GM21381 (cell line): ENCODE data around the gene IZUMO1.
"Not testable (repeated sequence)": the region's sequence is repeated elsewhere in the genome, so short reads cannot be mapped to it uniquely, and the experiment has no call there.

Experiments used
- ATAC-seq: cut with Tn5 transposase; IDR thresholded peaks from one replicate; pipeline ENCODE4 v1.9.1; 2021; ENCODE audit warnings: mild to moderate bottlenecking, moderate library complexity; ENCODE audit not compliant: unreplicated experiment

IZUMO1 gene

DNA sequence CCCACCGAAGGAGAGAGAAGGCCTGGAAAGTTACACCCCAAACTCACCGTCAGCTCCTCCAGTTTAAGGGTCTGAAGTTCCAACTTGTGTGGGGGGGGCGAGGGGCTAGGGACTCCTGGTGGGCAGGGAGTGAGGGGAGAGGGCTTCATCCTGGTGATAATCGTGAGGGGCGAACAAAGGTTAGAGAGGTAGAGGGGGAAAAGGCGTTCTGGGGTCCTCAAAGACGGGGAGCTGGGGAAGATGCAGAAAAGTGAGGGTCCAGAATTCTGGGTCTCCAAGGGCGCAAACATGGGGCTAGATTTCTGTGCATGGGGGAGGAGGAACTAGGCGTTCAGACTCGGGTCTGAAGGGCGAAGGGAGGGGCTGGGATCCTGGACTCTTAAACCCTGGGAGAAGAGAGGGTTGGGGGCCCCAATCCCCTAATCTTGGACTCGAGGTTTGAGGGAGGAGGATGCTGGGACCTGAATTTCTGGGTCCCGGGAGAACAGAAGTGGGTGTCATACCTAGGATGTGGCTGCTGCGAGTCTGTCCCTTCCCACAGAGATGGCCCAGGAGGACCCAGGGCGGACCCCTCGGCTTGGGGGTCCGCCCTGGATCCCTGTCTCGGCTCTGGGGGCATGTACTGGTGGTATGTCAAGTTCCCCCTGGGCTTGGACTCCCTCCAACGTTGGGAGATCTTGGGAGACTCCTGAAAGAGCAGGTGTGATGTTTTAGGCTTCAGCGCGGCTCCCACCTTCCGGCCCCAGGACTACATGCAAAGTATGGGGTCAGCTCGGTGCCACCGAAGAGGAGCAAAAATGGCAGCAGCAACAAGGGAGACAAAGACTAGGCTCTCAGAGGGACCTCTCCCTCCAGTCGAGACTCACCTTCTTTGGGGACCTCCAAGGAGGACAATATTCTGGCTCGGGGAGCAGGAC is 31.7 kb downstream of the IZUMO1 start:
- no peak for ATAC-seq

DNA sequence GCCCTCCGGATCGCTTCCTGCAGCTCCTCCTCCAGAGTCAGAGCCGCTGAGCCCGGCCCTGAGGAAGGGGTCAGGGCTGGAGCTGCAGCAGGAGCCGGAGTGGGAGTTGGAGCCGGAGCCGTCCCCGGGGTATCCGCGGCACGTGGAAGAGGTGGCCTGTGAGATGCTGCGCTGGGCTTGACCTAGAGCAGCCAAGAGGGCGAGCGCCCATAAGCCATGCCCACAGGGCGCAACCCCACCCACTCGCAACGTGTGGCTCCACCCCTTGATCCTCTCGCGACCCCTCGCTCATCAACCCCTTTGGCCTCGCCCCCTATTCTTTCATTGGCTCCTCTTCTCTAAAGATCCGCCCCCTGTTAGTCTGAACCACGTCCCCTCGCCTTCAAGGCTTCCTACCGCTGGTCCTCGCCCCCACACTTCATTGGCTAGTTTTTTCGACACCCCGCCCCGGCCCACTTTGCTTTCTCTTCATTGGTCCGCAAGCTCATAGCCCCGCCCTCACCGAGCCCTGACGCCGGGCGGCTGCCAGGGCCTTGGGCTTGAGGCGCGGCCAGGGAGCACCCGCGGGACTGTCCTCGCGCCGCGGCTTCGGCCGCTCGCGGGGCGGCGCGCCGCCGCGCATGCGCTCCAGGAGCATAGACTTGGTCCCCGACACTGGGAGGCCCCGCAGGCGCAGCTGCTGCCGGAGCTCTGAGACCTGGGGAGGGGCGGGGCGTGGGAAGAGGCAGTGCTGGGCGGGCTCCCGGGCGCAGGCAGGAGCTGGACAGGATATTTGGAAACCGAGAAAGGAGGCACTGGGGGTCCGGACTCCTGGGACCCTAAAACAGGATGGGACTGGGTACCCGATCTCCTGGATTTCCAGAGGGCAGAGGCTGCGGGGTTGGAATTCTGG is 32.6 kb downstream of the IZUMO1 start:
- peak; percentile 91 for ATAC-seq

GRCh38 chr19:48713041-48713863 is 33.5 kb downstream of the IZUMO1 start:
- ATAC-seq, result no peak

DNA sequence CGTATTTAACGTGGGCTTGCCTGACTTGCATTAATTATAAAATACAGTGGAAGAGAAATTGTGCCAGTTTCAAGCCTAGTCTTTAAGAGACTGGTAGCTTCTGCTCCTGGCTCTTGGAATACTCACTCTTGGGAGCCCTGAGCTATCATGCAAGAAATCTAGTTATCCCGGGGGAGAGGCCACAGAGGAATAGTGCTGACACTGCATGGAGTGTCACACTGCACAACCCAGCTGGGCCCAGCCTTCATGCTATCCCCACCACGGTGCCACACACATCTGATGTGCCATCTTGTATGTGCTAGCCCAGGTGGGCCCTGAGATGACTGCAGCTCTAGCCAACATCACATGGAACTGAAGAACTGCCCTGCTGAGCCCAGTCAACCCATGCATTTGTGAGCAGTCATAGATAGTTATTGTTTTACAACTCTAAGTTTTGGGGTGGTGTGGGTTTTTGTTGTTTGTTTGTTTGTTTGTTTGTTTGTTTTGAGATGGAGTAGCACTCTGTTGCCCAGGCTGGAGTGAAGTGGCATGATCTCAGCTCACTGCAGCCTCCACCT is 35.5 kb downstream of the IZUMO1 start:
- no peak for ATAC-seq

DNA sequence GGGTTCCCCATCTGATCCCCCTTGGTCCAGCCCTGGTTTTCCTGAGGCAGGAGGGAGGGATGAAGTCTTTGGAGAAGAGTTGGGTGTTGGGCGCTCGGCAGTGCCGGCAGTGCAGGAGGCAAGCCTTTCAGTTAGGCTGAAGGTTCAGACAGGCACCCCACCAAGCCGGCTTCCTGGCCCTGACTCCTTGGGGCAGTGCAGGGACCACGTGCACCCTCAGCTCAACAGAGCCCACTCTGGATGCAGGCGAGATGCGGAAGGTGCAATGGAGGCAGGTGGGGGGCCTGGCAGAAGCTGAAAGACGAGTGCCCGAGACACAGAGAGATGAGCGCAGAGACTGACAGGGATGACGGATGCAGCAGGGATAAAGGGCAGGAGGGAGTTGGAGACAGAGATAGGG is 38.2 kb downstream of the IZUMO1 start:
- ATAC-seq, result no peak

- no peak for ATAC-seq
Measured at GRCh38 chr19:48705431-48705830, 41.3 kb downstream of the IZUMO1 start.

DNA sequence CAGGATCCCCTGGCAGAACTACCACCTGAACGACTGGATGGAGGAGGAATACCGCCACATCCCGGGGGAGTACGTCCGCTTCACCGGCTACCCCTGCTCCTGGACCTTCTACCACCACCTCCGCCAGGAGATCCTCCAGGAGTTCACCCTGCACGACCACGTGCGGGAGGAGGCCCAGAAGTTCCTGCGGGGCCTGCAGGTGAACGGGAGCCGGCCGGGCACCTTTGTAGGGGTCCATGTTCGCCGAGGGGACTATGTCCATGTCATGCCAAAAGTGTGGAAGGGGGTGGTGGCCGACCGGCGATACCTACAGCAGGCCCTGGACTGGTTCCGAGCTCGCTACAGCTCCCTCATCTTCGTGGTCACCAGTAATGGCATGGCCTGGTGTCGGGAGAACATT is 43.4 kb downstream of the IZUMO1 start:
- no peak for ATAC-seq

GRCh38 chr19:48702701-48703100 is 44.0 kb downstream of the IZUMO1 start:
- no peak for ATAC-seq

DNA sequence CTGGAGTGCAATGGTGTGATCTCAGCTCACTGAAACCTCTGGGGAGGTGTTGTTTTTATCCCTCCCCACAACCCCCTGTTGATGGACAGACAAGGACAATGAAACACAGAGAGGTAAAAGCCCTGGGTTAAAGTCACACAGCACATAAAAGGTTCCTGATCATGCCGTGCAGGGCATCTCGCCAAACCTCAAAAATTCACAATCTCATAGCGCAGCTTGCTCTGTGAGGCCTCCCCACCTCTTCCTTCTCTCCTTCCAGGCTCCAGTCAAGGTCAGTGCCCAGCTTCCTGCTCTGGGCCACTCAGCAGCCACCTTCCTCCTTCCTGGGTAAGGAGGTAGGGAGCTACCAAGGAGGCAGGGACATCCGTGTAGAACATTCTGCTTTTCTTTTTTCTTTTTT is 48.7 kb downstream of the IZUMO1 start:
- no peak for ATAC-seq

DNA sequence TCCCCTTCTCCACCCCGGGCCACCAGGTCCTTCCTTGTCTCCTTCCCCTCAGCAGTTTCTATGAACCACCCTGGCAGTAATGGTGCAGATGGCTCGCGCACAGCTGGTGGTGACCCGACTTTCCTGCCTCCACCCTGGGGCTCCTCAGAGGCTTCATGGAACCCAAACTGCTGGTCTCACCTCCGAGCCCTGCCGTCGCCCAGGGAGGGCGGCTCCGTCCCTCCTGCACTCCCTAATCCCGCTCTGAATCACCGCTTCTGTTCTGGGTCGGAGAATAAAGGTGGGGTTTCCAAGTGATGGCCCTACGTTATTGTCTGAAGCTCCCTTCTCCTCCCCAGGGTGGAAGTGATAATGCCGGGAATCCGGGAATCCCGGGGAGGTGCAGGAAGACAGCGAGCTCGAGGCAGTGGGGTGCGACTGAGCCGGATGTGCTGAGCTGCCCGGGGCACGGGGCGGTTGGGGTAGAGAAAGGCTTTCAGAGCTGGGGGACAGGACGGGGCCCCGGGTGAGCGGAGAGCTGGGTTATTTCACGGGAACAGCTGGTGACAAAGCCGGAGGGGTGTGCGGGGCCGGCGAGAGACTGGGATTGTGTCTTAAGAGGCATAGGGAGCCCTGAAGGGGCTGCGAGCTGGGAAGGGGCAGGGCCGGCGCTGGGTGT is 50.2 kb downstream of the IZUMO1 start:
- ATAC-seq, result no peak

DNA sequence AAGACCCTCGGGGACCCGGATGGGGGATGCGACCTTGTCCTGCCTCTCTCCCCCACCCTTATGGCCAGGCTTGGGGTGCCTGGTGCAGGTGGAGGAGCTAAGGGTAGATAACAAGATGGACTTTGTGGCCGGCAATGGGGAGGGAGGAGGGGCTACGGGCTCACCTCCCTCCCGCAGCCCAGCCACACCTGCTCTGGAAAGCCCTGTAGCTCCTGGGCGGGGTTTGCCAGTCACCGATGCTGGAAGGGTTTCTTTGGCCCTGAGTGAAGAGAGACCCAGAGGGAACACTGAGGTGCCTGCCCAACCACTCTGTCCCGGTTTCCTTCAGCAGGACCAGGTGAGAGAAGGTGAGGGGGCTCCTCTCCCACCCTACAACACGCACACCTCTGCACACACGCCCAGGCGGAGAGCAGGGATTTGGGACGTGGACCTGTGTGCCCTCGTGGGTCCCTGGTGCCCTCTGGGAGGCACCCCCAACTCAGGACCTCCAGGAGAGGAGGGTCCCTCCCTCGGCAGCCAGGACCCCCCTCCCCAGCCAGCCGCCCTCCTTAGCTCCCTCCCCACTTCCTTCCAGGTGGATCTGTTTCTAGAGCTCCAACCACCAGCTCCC is 50.9 kb downstream of the IZUMO1 start, which contains the start of gene FUT2:
Gene FUT2, plus strand, starts transcription at position 229 of the 610 bp plus-strand sequence. CDS start 6,986 bp downstream, outside the sequence.
- no peak for ATAC-seq

DNA sequence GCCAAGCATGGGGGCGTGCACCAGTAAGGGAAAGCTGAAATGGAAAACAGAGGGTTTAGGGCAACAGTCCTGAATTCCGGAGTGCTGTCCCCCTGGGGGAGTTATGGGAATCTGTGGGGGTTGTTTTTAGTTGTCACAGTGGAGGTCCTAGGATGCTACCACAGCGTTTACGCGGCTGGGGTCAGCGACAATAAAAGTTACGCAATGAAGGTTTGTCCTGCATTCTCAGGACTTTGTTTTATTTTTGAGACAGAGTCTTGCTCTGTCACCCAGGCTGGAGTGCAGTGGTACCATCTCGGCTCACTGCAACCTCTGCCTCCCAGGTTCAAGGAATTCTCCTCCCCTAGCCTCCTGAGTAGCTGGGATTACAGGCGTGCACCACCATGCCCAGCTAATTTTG is 53.1 kb downstream of the IZUMO1 start:
- ATAC-seq, result not testable (repeated sequence)
